ENCODE results near the gene LMBR1. TPM values are rescaled to one million over a fixed set of nuclear protein-coding genes. Genes with fewer than 3 reads are reported as not detected.

Gene LMBR1
- total and polyA plus RNA-seq, 2 donors (not counting 1 experiment from before 2014, with no cell fraction given) = 19.7 to 85.2 TPM

GRCh38 chr7:156733638-156734037, 159.3 kb downstream of the LMBR1 start:
- TF ChIP-seq CTCF (IDR thresholded peaks at IDR 0.05) (no peak), EZH2 (IDR thresholded peaks at IDR 0.05; ENCODE audit: borderline replicate concordance, insufficient read depth, low read depth, low read length, poor library complexity, severe bottlenecking) (no peak)
- CTCF ChIA-PET = no interaction called here
- intact Hi-C loops (cut with micrococcal nuclease) = no loop called here

GRCh38 chr7:156732091-156732625, 160.8 kb downstream of the LMBR1 start:
- Histone ChIP-seq H4K20me1 (ENCODE audit: control insufficient read depth, insufficient read depth, low read length, poor library complexity, severe bottlenecking) (no peaks in the 10 kb centered on the region), H3K79me2 (ENCODE audit: control insufficient read depth, insufficient read depth, low read length) (no peaks in the 10 kb centered on the region), H3K36me3 (replicated peaks in 1 of 2; ENCODE audit: control extremely low read depth in 1 of 2, control insufficient read depth in 1 of 2, extremely low read depth in 1 of 2, insufficient read depth in 2 of 2, low read length in 1 of 2) (peaks cover 2 to 23% of the 10 kb centered on the region in 2 experiments), H3K9me3 (ENCODE audit: control extremely low read depth in 1 of 3, control insufficient read depth in 2 of 3, insufficient read depth in 1 of 3, low read length in 2 of 3) (peaks cover 0 to 11% (median 0%) of the 10 kb centered on the region in 3 donors), H3K27me3 (replicated peaks in 1 of 4; ENCODE audit: control extremely low read depth in 1 of 4, control insufficient read depth in 3 of 4, insufficient read depth in 4 of 4, low read length in 3 of 4) (no peaks in the 10 kb centered on the region), H2AFZ (ENCODE audit: insufficient read depth, low read depth, low read length, poor library complexity, severe bottlenecking) (no peak overlapping the region), H3K9ac (ENCODE audit: low read length) (no peak overlapping the region), H3K4me3 (ENCODE audit: control extremely low read depth in 1 of 5, extremely low read depth in 1 of 5, insufficient read depth in 1 of 5, low read depth in 2 of 5, low read length in 4 of 5) (no peak overlapping the region), H3K27ac (ENCODE audit: low read length in 2 of 2) (no peak overlapping the region), H3K4me1 (ENCODE audit: control insufficient read depth in 2 of 2, insufficient read depth in 2 of 2, low read length in 2 of 2) (no peaks in the 10 kb centered on the region), H3K4me2 (replicated peaks; ENCODE audit: low read depth, low read length, poor library complexity, severe bottlenecking) (no peak overlapping the region)
- Mint-ChIP-seq H3K9me3 (ENCODE audit: insufficient read depth) (peaks cover 11% of the 10 kb centered on the region), H3K27me3 (no peaks in the 10 kb centered on the region), H3K27ac (no peak overlapping the region), H3K4me1 (no peaks in the 10 kb centered on the region), H3K4me3 (no peak overlapping the region)
- ChIA-PET CTCF (no interaction called here), POLR2A (no interaction called here)
- no peak for TF ChIP-seq EZH2 (IDR thresholded peaks at IDR 0.05; ENCODE audit: borderline replicate concordance, insufficient read depth, low read depth, low read length, poor library complexity, severe bottlenecking)
- TF ChIP-seq CTCF (IDR thresholded peaks at IDR 0.05) = no peak
- DNase-seq = no peak
- WGBS (ENCODE audit: insufficient coverage) = 100% methylated on average over 3 of the region's 4 CpGs
- intact Hi-C loops (cut with micrococcal nuclease) = no loop called here
- ATAC-seq (ENCODE audit: low read depth) = no peak

More at GRCh38 chr7:156733638-156734037, 159.3 kb downstream of the LMBR1 start:
- Mint-ChIP-seq H3K9me3 (ENCODE audit: insufficient read depth) (peaks cover 11% of the 10 kb centered on the region), H3K27ac (no peak overlapping the region), H3K4me1 (no peaks in the 10 kb centered on the region), H3K27me3 (no peaks in the 10 kb centered on the region), H3K4me3 (no peak overlapping the region)
- POLR2A ChIA-PET = no interaction called here
- Histone ChIP-seq H2AFZ (ENCODE audit: insufficient read depth, low read depth, low read length, poor library complexity, severe bottlenecking) (no peak overlapping the region), H3K4me3 (ENCODE audit: control extremely low read depth in 1 of 5, extremely low read depth in 1 of 5, insufficient read depth in 1 of 5, low read depth in 2 of 5, low read length in 4 of 5) (no peak overlapping the region), H3K79me2 (ENCODE audit: control insufficient read depth, insufficient read depth, low read length) (no peaks in the 10 kb centered on the region), H3K27me3 (replicated peaks in 1 of 4; ENCODE audit: control extremely low read depth in 1 of 4, control insufficient read depth in 3 of 4, insufficient read depth in 4 of 4, low read length in 3 of 4) (no peaks in the 10 kb centered on the region), H3K9me3 (ENCODE audit: control extremely low read depth in 1 of 3, control insufficient read depth in 2 of 3, insufficient read depth in 1 of 3, low read length in 2 of 3) (peaks cover 0 to 11% (median 0%) of the 10 kb centered on the region in 3 donors), H3K36me3 (replicated peaks in 1 of 2; ENCODE audit: control extremely low read depth in 1 of 2, control insufficient read depth in 1 of 2, extremely low read depth in 1 of 2, insufficient read depth in 2 of 2, low read length in 1 of 2) (peaks cover 0 to 23% of the 10 kb centered on the region in 2 experiments), H3K4me2 (replicated peaks; ENCODE audit: low read depth, low read length, poor library complexity, severe bottlenecking) (no peak overlapping the region), H3K27ac (ENCODE audit: low read length in 2 of 2) (no peak overlapping the region), H4K20me1 (ENCODE audit: control insufficient read depth, insufficient read depth, low read length, poor library complexity, severe bottlenecking) (no peaks in the 10 kb centered on the region), H3K9ac (ENCODE audit: low read length) (no peak overlapping the region), H3K4me1 (ENCODE audit: control insufficient read depth in 2 of 2, insufficient read depth in 2 of 2, low read length in 2 of 2) (no peaks in the 10 kb centered on the region)
- no CpG with 5 or more reads among the region's 1 CpG for WGBS (ENCODE audit: insufficient coverage)
- DNase-seq (no peak), ATAC-seq (ENCODE audit: low read depth) (no peak)
